GM10266 (cell line): ENCODE results near the gene SHE.
A peak's percentile ranks its signal among the peaks of the same experiment; 100 is the strongest.

Experiments used
- DNase-seq: peaks from one replicate; pipeline ENCODE4 v3.0.0; 2012; ENCODE audit errors: extremely low spot score
- TF ChIP-seq, protein P1 (sequence below): IDR thresholded peaks from 2 replicates; pipeline ENCODE4 v1.5.1; 2012; ENCODE audit warnings: mild to moderate bottlenecking, low read depth; ENCODE audit not compliant: control insufficient read depth, insufficient read depth; ENCODE audit errors: missing control alignments

Gene SHE

GRCh38 chr1:154443274-154444013, 58.8 kb downstream of the SHE start:
- TF ChIP-seq, protein P1, sequence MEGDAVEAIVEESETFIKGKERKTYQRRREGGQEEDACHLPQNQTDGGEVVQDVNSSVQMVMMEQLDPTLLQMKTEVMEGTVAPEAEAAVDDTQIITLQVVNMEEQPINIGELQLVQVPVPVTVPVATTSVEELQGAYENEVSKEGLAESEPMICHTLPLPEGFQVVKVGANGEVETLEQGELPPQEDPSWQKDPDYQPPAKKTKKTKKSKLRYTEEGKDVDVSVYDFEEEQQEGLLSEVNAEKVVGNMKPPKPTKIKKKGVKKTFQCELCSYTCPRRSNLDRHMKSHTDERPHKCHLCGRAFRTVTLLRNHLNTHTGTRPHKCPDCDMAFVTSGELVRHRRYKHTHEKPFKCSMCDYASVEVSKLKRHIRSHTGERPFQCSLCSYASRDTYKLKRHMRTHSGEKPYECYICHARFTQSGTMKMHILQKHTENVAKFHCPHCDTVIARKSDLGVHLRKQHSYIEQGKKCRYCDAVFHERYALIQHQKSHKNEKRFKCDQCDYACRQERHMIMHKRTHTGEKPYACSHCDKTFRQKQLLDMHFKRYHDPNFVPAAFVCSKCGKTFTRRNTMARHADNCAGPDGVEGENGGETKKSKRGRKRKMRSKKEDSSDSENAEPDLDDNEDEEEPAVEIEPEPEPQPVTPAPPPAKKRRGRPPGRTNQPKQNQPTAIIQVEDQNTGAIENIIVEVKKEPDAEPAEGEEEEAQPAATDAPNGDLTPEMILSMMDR: no peak
- no peak for DNase-seq

- DNase-seq: peak; percentile 34
- TF ChIP-seq, protein P1: peak; percentile 29
Observed at GRCh38 chr1:154442006-154442740, 60.0 kb downstream of the SHE start.

- no peak for DNase-seq
- TF ChIP-seq, protein P1: no peak
Observed at GRCh38 chr1:154441241-154441888, 60.8 kb downstream of the SHE start.

DNA sequence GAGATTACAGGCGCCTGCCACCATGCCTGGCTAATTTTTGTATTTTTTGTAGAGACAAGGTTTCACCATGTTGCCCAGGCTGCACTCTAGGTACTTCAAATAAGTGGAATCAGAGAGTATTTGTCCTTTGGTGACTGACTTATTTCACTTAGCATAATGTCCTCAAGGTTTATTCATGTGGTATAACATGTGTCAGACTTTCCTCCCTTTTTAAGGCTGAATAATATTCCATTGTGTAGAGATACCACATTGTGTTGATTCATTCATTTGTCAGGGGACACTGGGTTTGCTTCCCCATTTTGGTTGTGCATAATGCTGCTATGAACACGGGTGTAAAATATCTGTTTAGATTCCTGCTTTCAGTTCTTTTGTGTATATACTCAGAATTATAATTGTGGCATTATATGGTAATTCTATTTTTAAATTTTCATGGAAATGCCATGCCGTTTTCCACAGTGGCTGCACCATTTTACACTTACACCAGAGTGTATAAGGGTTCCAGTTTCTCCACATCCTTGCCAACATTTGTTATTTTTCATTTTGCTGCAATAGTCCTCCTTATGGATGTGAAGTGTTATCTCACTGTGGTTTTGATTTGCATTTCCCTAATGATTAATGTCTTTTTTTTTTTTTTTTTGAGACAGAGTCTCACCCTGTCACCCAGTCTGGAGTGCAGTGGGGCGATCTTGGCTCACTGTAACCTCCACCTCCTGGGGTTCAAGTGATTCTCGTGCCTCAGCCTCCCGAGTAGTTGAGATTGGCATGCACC, 62.0 kb downstream of the SHE start:
- DNase-seq: no peak
- TF ChIP-seq, protein P1: no peak

- DNase-seq: no peak
- TF ChIP-seq, protein P1: no peak
Observed at GRCh38 chr1:154436433-154436832, 65.8 kb downstream of the SHE start.

DNA sequence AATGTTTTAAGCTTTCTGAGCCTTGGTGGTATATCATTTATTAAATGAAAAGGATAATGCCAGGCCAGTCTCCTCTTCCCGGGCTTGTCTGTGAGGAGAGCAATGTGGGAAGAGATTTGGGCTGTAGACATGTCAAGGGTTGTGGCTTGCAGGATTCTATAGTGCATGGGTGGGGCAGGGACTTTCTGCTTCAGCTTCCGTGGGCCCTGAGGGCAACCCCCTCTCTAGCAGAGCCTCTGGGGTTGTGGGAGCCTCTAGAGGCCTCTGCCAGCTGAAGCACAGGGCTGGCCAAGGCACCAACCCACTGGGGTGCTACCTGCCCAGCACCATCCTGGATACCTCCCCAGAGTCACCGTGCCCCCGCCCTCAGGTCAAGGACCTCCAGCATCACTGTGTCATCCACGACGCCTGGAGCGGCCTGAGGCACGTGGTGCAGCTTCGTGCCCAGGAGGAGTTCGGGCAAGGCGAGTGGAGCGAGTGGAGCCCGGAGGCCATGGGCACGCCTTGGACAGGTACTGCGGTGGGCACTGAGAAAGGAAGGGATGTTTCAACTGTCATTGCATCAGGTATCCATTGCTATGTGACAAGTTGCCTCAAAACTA, 66.5 kb downstream of the SHE start:
- TF ChIP-seq, protein P1: no peak
- no peak for DNase-seq
